ENCODE measurements around the gene SLC36A2.

SLC36A2 gene

GRCh38 chr5:151357792-151358191 lies 10.4 kb upstream of the SLC36A2 start:
- TF ChIP-seq EGR1 (IDR thresholded peaks at IDR 0.05) (no peak), REST (IDR thresholded peaks at IDR 0.05; ENCODE audit: low read depth) (no peak), FOXM1 (IDR thresholded peaks at IDR 0.05; ENCODE audit: borderline replicate concordance, low read depth) (no peak), TCF12 (IDR thresholded peaks at IDR 0.05; ENCODE audit: low read depth) (no peak), CREB1 (IDR thresholded peaks at IDR 0.05; ENCODE audit: low read depth) (no peak), RAD21 (IDR thresholded peaks at IDR 0.05; ENCODE audit: low read depth) (no peak), CEBPB (IDR thresholded peaks at IDR 0.05) (no peak)
- TF ChIP-seq, protein P1, sequence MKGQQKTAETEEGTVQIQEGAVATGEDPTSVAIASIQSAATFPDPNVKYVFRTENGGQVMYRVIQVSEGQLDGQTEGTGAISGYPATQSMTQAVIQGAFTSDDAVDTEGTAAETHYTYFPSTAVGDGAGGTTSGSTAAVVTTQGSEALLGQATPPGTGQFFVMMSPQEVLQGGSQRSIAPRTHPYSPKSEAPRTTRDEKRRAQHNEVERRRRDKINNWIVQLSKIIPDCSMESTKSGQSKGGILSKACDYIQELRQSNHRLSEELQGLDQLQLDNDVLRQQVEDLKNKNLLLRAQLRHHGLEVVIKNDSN (IDR thresholded peaks at IDR 0.05), result no peak

DNA sequence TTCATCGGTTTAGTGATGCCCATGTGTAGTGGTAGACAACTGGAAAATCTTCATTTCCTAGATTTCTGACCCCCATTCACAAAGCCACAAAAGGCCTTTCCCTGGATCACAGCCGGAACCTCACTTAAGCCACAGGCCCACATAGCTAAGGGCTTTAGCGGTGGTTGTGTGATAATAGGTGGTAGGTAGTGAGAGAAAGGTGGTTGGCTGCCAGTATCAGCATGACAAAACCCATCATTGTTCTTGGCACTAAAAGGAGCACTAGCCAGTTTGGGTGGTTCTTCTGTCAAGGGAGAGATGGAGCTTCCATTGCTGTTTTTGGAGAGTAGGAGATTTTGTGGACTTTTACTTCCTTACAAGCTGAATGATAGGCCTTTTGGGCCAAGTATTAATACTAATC lies 9.7 kb upstream of the SLC36A2 start:
- no peak for TF ChIP-seq TEAD4 (IDR thresholded peaks at IDR 0.05)
- TF ChIP-seq NFIC (IDR thresholded peaks at IDR 0.05), result no peak
- TF ChIP-seq, protein P1 (IDR thresholded peaks at IDR 0.05), result no peak
- no peak for TF ChIP-seq ZBTB7A (IDR thresholded peaks at IDR 0.05; ENCODE audit: low read depth)
- TF ChIP-seq CEBPB (IDR thresholded peaks at IDR 0.05), result no peak
- no peak for TF ChIP-seq TAF1 (IDR thresholded peaks at IDR 0.05; ENCODE audit: low read depth)
- TF ChIP-seq REST (IDR thresholded peaks at IDR 0.05; ENCODE audit: low read depth), result no peak
- TF ChIP-seq FOXM1 (IDR thresholded peaks at IDR 0.05; ENCODE audit: borderline replicate concordance, low read depth), result no peak
- no peak for TF ChIP-seq TCF12 (IDR thresholded peaks at IDR 0.05; ENCODE audit: low read depth)
- TF ChIP-seq YY1 (IDR thresholded peaks at IDR 0.05; ENCODE audit: low read depth), result no peak
- TF ChIP-seq MAX (IDR thresholded peaks at IDR 0.05), result no peak
- TF ChIP-seq CREB1 (IDR thresholded peaks at IDR 0.05; ENCODE audit: low read depth), result no peak
- no peak for TF ChIP-seq RAD21 (IDR thresholded peaks at IDR 0.05; ENCODE audit: low read depth)
- TF ChIP-seq EP300 (IDR thresholded peaks at IDR 0.05; ENCODE audit: borderline replicate concordance), result no peak

GRCh38 chr5:151351671-151352070 lies 4.3 kb upstream of the SLC36A2 start:
- no peak for TF ChIP-seq REST (IDR thresholded peaks at IDR 0.05; ENCODE audit: low read depth)
- TF ChIP-seq MAX (IDR thresholded peaks at IDR 0.05), result no peak
- TF ChIP-seq TAF1 (IDR thresholded peaks at IDR 0.05; ENCODE audit: low read depth), result no peak
- no peak for TF ChIP-seq YY1 (IDR thresholded peaks at IDR 0.05; ENCODE audit: low read depth)
- 0 out of 2 replicates have a peak, but pooled peaks have one; percentile 38 for TF ChIP-seq CEBPB (IDR thresholded peaks at IDR 0.05)

- no peak for TF ChIP-seq TCF12 (IDR thresholded peaks at IDR 0.05; ENCODE audit: low read depth)
- no peak for TF ChIP-seq MAX (IDR thresholded peaks at IDR 0.05)
- no peak for TF ChIP-seq YY1 (IDR thresholded peaks at IDR 0.05; ENCODE audit: low read depth)
- TF ChIP-seq CEBPB (IDR thresholded peaks at IDR 0.05), result no peak
- TF ChIP-seq, protein P1 (IDR thresholded peaks at IDR 0.05), result no peak
- no peak for TF ChIP-seq EGR1 (IDR thresholded peaks at IDR 0.05)
- TF ChIP-seq RAD21 (IDR thresholded peaks at IDR 0.05; ENCODE audit: low read depth), result no peak
- no peak for TF ChIP-seq ZBTB7A (IDR thresholded peaks at IDR 0.05; ENCODE audit: low read depth)
- no peak for TF ChIP-seq TAF1 (IDR thresholded peaks at IDR 0.05; ENCODE audit: low read depth)
- TF ChIP-seq FOXM1 (IDR thresholded peaks at IDR 0.05; ENCODE audit: borderline replicate concordance, low read depth), result no peak
- TF ChIP-seq REST (IDR thresholded peaks at IDR 0.05; ENCODE audit: low read depth), result no peak
- TF ChIP-seq EP300 (IDR thresholded peaks at IDR 0.05; ENCODE audit: borderline replicate concordance), result no peak
Observed at GRCh38 chr5:151348789-151349188, 1.4 kb upstream of the SLC36A2 start.
